AG04449 (cell line): ENCODE results near the gene CCDC92.
"Not testable (repeated sequence)": the region's sequence is repeated elsewhere in the genome, so short reads cannot be mapped to it uniquely, and the experiment has no call there.

Source experiments
- CTCF ChIA-PET: fragments of 350-600 bp; formaldehyde crosslinking; extraction: SDS; loops from one replicate; lab custom pipeline; 2021; ENCODE audit warnings: antibody characterized with exemption; lab: Yijun Ruan, JAX
- POLR2A ChIA-PET: fragments of 400-600, 350-600 bp; formaldehyde crosslinking; extraction: SDS; loops from one replicate; lab custom pipeline; 2020; ENCODE audit warnings: antibody characterized with exemption, inconsistent platforms; lab: Yijun Ruan, JAX
- DNase-seq: peaks from one replicate; pipeline ENCODE4 v3.0.0-alpha.2; 2010; ENCODE audit warnings: low read depth, low spot score
- H3K4me3 ChIP-seq: 2 replicates; pipeline ENCODE4 v1.5.1; 2011; ENCODE audit warnings: low read depth, mild to moderate bottlenecking, control low read depth, low read length
- CTCF ChIP-seq: IDR thresholded peaks from one replicate; pipeline ENCODE4 v1.5.1; 2011; ENCODE audit warnings: mild to moderate bottlenecking, moderate library complexity, low read length, control low read depth, inconsistent platforms; ENCODE audit not compliant: insufficient read depth; ENCODE audit errors: missing control alignments

CCDC92 gene

GRCh38 chr12:123912415-123913380, 59.9 kb downstream of the CCDC92 start:
- CTCF ChIA-PET: interaction anchor here (1.3 to 4.2 kb wide), 2 partner anchors 8 to 11 kb away, joined by 3 to 36 read pairs; no protein-coding TSS in a partner anchor
- H3K4me3 ChIP-seq: no peak overlapping the region
- TF ChIP-seq CTCF: no peak
- POLR2A ChIA-PET: no interaction called here
- no peak for DNase-seq

GRCh38 chr12:123911672-123912409, 60.8 kb downstream of the CCDC92 start:
- CTCF ChIA-PET, H3K4me3 ChIP-seq, POLR2A ChIA-PET, DNase-seq: not testable (repeated sequence)

- ChIA-PET POLR2A (no interaction called here), CTCF (interaction anchor here (1.0 to 1.4 kb wide), 2 partner anchors 13 to 91 kb away, joined by 3 read pairs; no protein-coding TSS in a partner anchor)
- no peak for DNase-seq
- H3K4me3 ChIP-seq: no peak overlapping the region
- no peak for TF ChIP-seq CTCF
Observed at GRCh38 chr12:123910761-123911193, 61.9 kb downstream of the CCDC92 start.

- POLR2A ChIA-PET: no interaction called here
- no peak overlapping the region for H3K4me3 ChIP-seq
- CTCF ChIA-PET: interaction anchor here (1.0 to 1.4 kb wide), 2 partner anchors 12 to 92 kb away, joined by 3 read pairs; no protein-coding TSS in a partner anchor
Observed at GRCh38 chr12:123910057-123910456, 62.6 kb downstream of the CCDC92 start.

GRCh38 chr12:123908884-123909725, 63.5 kb downstream of the CCDC92 start:
- H3K4me3 ChIP-seq: no peak overlapping the region
- no peak for DNase-seq
- TF ChIP-seq CTCF: no peak
- POLR2A ChIA-PET: no interaction called here
- CTCF ChIA-PET: interaction anchor here (1.4 kb wide), 1 partner anchor 11 kb away, joined by 3 read pairs; no protein-coding TSS in a partner anchor

More at GRCh38 chr12:123910057-123910456, 62.6 kb downstream of the CCDC92 start:
- no peak for TF ChIP-seq CTCF
- DNase-seq: no peak
